Panc1 (cell line): ENCODE measurements around the gene DLG2. TPM values are rescaled to one million over a fixed set of nuclear protein-coding genes. Genes with fewer than 3 reads are reported as not detected.

Experiments
- ATAC-seq: fragments of 200-7000 bp; cut with Tn5 transposase; 2 replicates; pipeline ENCODE4 v1.9.1; 2020; ENCODE audit warnings: mild to moderate bottlenecking, moderate library complexity
- BruUV-seq: library from RNA; stranded (reverse); fragments of 400-500 nt; replicated peaks from 2 replicates; lab custom pipeline; 2021; lab: Mats Ljungman, UMichigan
- CTCF ChIA-PET: fragments of 300-600 bp; sonication (Branson Sonifier 250); formaldehyde crosslinking; loops from one replicate; lab custom pipeline; 2022; ENCODE audit warnings: antibody characterized with exemption; lab: Charles Lee
- POLR2A ChIA-PET: fragments of 300-600 bp; sonication (Branson Sonifier 250); formaldehyde crosslinking; loops from one replicate; lab custom pipeline; 2022; ENCODE audit warnings: antibody characterized with exemption; lab: Charles Lee
- DNase-seq: peaks from one replicate; pipeline ENCODE4 v3.0.0-alpha.2; 2010; ENCODE audit warnings: low read depth, low spot score
- H3K27ac ChIP-seq: 2 replicates; pipeline ENCODE4 v1.5.1; 2011; ENCODE audit warnings: mild to moderate bottlenecking, low read length, inconsistent platforms
- H3K27me3 ChIP-seq: fragments of 200-500 bp; sonication (Bioruptor generic); 2 replicates; pipeline ENCODE4 v1.6.0; 2014; ENCODE audit warnings: low read length, inconsistent platforms; ENCODE audit not compliant: control insufficient read depth, insufficient read depth
- H3K36me3 ChIP-seq: fragments of 200-500 bp; sonication (Bioruptor generic); 2 replicates; pipeline ENCODE4 v1.5.1; 2014; ENCODE audit warnings: inconsistent platforms, mild to moderate bottlenecking, low read length, moderate library complexity; ENCODE audit not compliant: control insufficient read depth, insufficient read depth
- H3K4me1 ChIP-seq: 2 replicates; pipeline ENCODE4 v1.5.1; 2011; ENCODE audit warnings: inconsistent platforms, mild to moderate bottlenecking, low read length, moderate library complexity; ENCODE audit not compliant: control insufficient read depth, insufficient read depth
- H3K4me3 ChIP-seq, 2 experiments: 2 replicates each; pipeline ENCODE4 v1.5.1; 2011 to 2012; ENCODE audit warnings: low read depth in 2 of 2, low read length in 2 of 2, mild to moderate bottlenecking in 2 of 2, inconsistent platforms in 1 of 2, moderate library complexity in 1 of 2
- H3K9me3 ChIP-seq: fragments of 200-500 bp; sonication (Bioruptor generic); 2 replicates; pipeline ENCODE4 v1.5.1; 2014; ENCODE audit warnings: low read depth, mild to moderate bottlenecking, inconsistent platforms, low read length, moderate library complexity; ENCODE audit not compliant: control insufficient read depth, insufficient read depth
- CTCF ChIP-seq: fragments of 450-650 bp; IDR thresholded peaks from 2 replicates; pipeline ENCODE4 v1.5.1; 2017; ENCODE audit warnings: mild to moderate bottlenecking
- POLR2AphosphoS5 ChIP-seq: IDR thresholded peaks from 2 replicates; pipeline ENCODE4 v1.6.1; 2012; ENCODE audit warnings: mild to moderate bottlenecking, low read depth, low read length, moderate library complexity
- REST ChIP-seq, 2 experiments: IDR thresholded peaks; 2 replicates each; pipeline ENCODE4 v1.6.1; 2011 to 2012; ENCODE audit warnings: low read depth in 2 of 2, control low read depth in 1 of 2, low read length in 1 of 2, mild to moderate bottlenecking in 1 of 2, moderate library complexity in 1 of 2; ENCODE audit not compliant: insufficient read depth in 1 of 2
- SIN3A ChIP-seq: IDR thresholded peaks from 2 replicates; pipeline ENCODE4 v1.6.1; 2012; ENCODE audit warnings: low read depth, mild to moderate bottlenecking, low read length, moderate library complexity, borderline replicate concordance; ENCODE audit not compliant: insufficient read depth
- TCF7L2 ChIP-seq: IDR thresholded peaks from 2 replicates; pipeline ENCODE4 v1.6.1; 2011; ENCODE audit warnings: mild to moderate bottlenecking, low read depth, low read length, inconsistent platforms
- in situ Hi-C: cut with HindIII; loops from 2 replicates; pipeline ENCODE4 v1.10.0; 2016; ENCODE audit warnings: low sequenced_read_pairs, low pct_unique_long_range_greater_than_20kb
- intact Hi-C: fragments of 100-400 bp; cut with micrococcal nuclease; formaldehyde crosslinking; loops from one replicate; pipeline ENCODE4 v1.10.0; 2022; ENCODE audit not compliant: unreplicated experiment
- total RNA-seq: library from RNA; stranded (reverse); gene quantifications from one replicate; pipeline ENCODE4 v1.2.1, GENCODE V29; 2021; ENCODE audit not compliant: unreplicated experiment

Gene DLG2
- total RNA-seq, 1 experiment from 2014 or later, result 4.2 TPM

GRCh38 chr11:84714316-84714780 lies 912.8 kb downstream of the DLG2 start:
- ATAC-seq, result peak; percentile 76
- ChIA-PET POLR2A (no interaction called here), CTCF (no interaction called here)
- H3K9me3 ChIP-seq, result no peaks in the 10 kb centered on the region
- 0 out of 2 replicates have a peak, but pooled peaks cover 3% of the 10 kb centered on the region for H3K27me3 ChIP-seq
- TF ChIP-seq POLR2AphosphoS5 (no peak), CTCF (peak; percentile 64), TCF7L2 (no peak), REST (IDR thresholded peaks at IDR 0.05; ENCODE audit: insufficient read depth in 1 of 2, low read depth in 2 of 2, low read length in 1 of 2) (peak; percentile 92 to 95), SIN3A (no peak)
- H3K4me3 ChIP-seq, result no peak overlapping the region
- no peaks in the 10 kb centered on the region for H3K36me3 ChIP-seq
- no TSS peak for BruUV-seq
- no peak overlapping the region for H3K27ac ChIP-seq
- DNase-seq, result peak; percentile 2
- in situ Hi-C loops, result no loop called here
- intact Hi-C loops, result loop anchor here (5.0 kb wide), 1 partner anchor 157 kb away; no protein-coding TSS in a partner anchor
- no peaks in the 10 kb centered on the region for H3K4me1 ChIP-seq

DNA sequence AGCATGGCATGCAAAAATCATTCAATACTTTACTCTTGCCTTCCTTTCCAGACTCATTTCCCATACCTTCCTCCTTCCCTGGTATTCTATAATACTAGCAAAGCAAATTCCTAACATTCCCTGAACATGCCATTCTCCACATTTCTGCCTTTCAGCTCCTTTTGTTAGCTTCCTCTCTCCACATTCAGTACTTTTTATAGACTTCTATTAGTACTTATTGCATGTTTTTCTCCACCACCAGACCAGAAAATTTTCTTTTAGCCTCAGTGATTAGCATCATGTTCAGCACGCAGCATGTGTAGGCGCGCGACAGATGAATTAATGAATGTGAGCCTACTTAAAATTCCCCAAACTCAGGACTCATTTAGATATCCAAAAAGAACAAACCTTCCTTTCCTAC lies 935.3 kb downstream of the DLG2 start:
- H3K9me3 ChIP-seq, result no peaks in the 10 kb centered on the region
- no TSS peak for BruUV-seq
- in situ Hi-C loops, result no loop called here
- no peak for ATAC-seq
- ChIA-PET POLR2A (no interaction called here), CTCF (no interaction called here)
- no peaks in the 10 kb centered on the region for H3K36me3 ChIP-seq
- no peak overlapping the region for H3K4me3 ChIP-seq
- no peak for TF ChIP-seq POLR2AphosphoS5
- TF ChIP-seq CTCF, result no peak
- no peak for TF ChIP-seq TCF7L2
- no peak for TF ChIP-seq SIN3A
- TF ChIP-seq REST (IDR thresholded peaks at IDR 0.05; ENCODE audit: insufficient read depth in 1 of 2, low read depth in 2 of 2, low read length in 1 of 2), result no peak
- DNase-seq, result no peak
- no peaks in the 10 kb centered on the region for H3K27me3 ChIP-seq
- no peak overlapping the region for H3K27ac ChIP-seq
- intact Hi-C loops, result no loop called here
- no peaks in the 10 kb centered on the region for H3K4me1 ChIP-seq
